Vagina (tissue), 2 donors: Measurements from ENCODE around the gene RBM19. TPM values are rescaled to one million over a fixed set of nuclear protein-coding genes. Genes with fewer than 3 reads are reported as not detected.
"Not testable (repeated sequence)": the region's sequence is repeated elsewhere in the genome, so short reads cannot be mapped to it uniquely, and the experiment has no call there.

Source experiments
- DNase-seq, 2 donors: peaks; one replicate each; pipeline ENCODE4 v3.0.0-alpha.2; 2017; ENCODE audit errors: extremely low spot score in 2 of 2
- H3K27ac ChIP-seq: fragments of 200-600 bp; sonication (generic); one replicate; pipeline ENCODE4 v1.5.1; 2019
- H3K27me3 ChIP-seq: fragments of 200-600 bp; sonication (generic); one replicate; pipeline ENCODE4 v1.5.1; 2019
- H3K36me3 ChIP-seq, 2 donors: fragments of 200-600 bp; sonication (generic); one replicate each; pipeline ENCODE4 v1.5.1; 2017 to 2019
- H3K4me1 ChIP-seq: fragments of 200-600 bp; sonication (generic); one replicate; pipeline ENCODE4 v1.5.1; 2019
- H3K4me3 ChIP-seq, 2 donors: fragments of 200-600 bp; sonication (generic); 1 replicate in 1 of 2; 2 replicates in 1 of 2; pipeline ENCODE4 v1.5.1; 2016 to 2019
- H3K9me3 ChIP-seq: fragments of 200-600 bp; sonication (generic); one replicate; pipeline ENCODE4 v1.5.1; 2019
- CTCF ChIP-seq, 3 experiments: fragments of 450-650 bp in 2 of 3; fragments of 200-600 bp in 1 of 3; sonication (generic) in 1 of 3; IDR thresholded peaks; one replicate each; pipeline ENCODE4 v1.5.1; 2017 to 2019; ENCODE audit warnings: antibody characterized with exemption in 3 of 3, mild to moderate bottlenecking in 2 of 3, moderate library complexity in 2 of 3
- POLR2A ChIP-seq, 2 donors: fragments of 450-650 bp; IDR thresholded peaks; one replicate each; pipeline ENCODE4 v1.6.1; 2017; ENCODE audit warnings: antibody characterized with exemption in 2 of 2, mild to moderate bottlenecking in 2 of 2, moderate library complexity in 2 of 2
- POLR2AphosphoS5 ChIP-seq, 2 donors: sonication (generic); formaldehyde crosslinking; IDR thresholded peaks; one replicate each; pipeline ENCODE4 v1.9.0; 2017; ENCODE audit warnings: antibody characterized with exemption in 2 of 2, mild to moderate bottlenecking in 2 of 2, low read depth in 1 of 2; ENCODE audit not compliant: insufficient read depth in 1 of 2
- intact Hi-C: fragments of 100-400 bp; cut with DNase I; formaldehyde crosslinking; loops from one replicate; pipeline ENCODE4 v1.15.1; 2023
- total RNA-seq: library from RNA; depleted of rRNA; stranded (reverse); fragments of >200 nt; gene quantifications from one replicate; pipeline ENCODE4 v1.2.3, GENCODE V29; 2016

Gene RBM19
- total RNA-seq, 1 donor from 2014 or later, result 25.5 TPM

- no peak for DNase-seq
- Histone ChIP-seq H3K27ac (no peak overlapping the region), H3K4me3 (no peak overlapping the region), H3K9me3 (no peaks in the 10 kb centered on the region), H3K27me3 (no peaks in the 10 kb centered on the region), H3K36me3 (no peaks in the 10 kb centered on the region), H3K4me1 (no peaks in the 10 kb centered on the region)
- intact Hi-C loops, result no loop called here
- no peak for TF ChIP-seq CTCF (IDR thresholded peaks at IDR 0.05)
- TF ChIP-seq POLR2AphosphoS5 (IDR thresholded peaks at IDR 0.05; ENCODE audit: insufficient read depth in 1 of 2, low read depth in 1 of 2), result no peak
Observed at GRCh38 chr12:113994051-113994450, 27.9 kb upstream of the RBM19 start.

GRCh38 chr12:113992751-113993150, 26.6 kb upstream of the RBM19 start:
- intact Hi-C loops, H3K27ac ChIP-seq, H3K36me3 ChIP-seq, H3K4me3 ChIP-seq, H3K27me3 ChIP-seq, DNase-seq, H3K4me1 ChIP-seq, H3K9me3 ChIP-seq: not testable (repeated sequence)

GRCh38 chr12:113991224-113992044, 25.3 kb upstream of the RBM19 start:
- H3K4me3 ChIP-seq, result no peak overlapping the region
- no peaks in the 10 kb centered on the region for H3K9me3 ChIP-seq
- intact Hi-C loops, result no loop called here
- no peaks in the 10 kb centered on the region for H3K4me1 ChIP-seq
- H3K36me3 ChIP-seq, result no peaks in the 10 kb centered on the region
- TF ChIP-seq POLR2A (IDR thresholded peaks at IDR 0.05) (no peak), POLR2AphosphoS5 (IDR thresholded peaks at IDR 0.05; ENCODE audit: insufficient read depth in 1 of 2, low read depth in 1 of 2) (no peak), CTCF (IDR thresholded peaks at IDR 0.05) (no peak)
- H3K27me3 ChIP-seq, result no peaks in the 10 kb centered on the region
- DNase-seq, result no peak
- H3K27ac ChIP-seq, result no peak overlapping the region

GRCh38 chr12:113990250-113991223, 24.4 kb upstream of the RBM19 start:
- intact Hi-C loops, result no loop called here
- Histone ChIP-seq H3K27ac (no peak overlapping the region), H3K4me1 (no peaks in the 10 kb centered on the region), H3K27me3 (no peaks in the 10 kb centered on the region), H3K9me3 (no peaks in the 10 kb centered on the region), H3K36me3 (no peaks in the 10 kb centered on the region), H3K4me3 (no peak overlapping the region)
- DNase-seq, result no peak
- TF ChIP-seq CTCF (IDR thresholded peaks at IDR 0.05) (no peak), POLR2AphosphoS5 (IDR thresholded peaks at IDR 0.05; ENCODE audit: insufficient read depth in 1 of 2, low read depth in 1 of 2) (no peak), POLR2A (IDR thresholded peaks at IDR 0.05) (no peak)

GRCh38 chr12:113988976-113989375, 22.9 kb upstream of the RBM19 start:
- intact Hi-C loops, result no loop called here
- Histone ChIP-seq H3K27me3 (no peaks in the 10 kb centered on the region), H3K27ac (no peak overlapping the region), H3K9me3 (no peaks in the 10 kb centered on the region), H3K4me3 (no peak overlapping the region), H3K36me3 (no peaks in the 10 kb centered on the region), H3K4me1 (no peaks in the 10 kb centered on the region)
- TF ChIP-seq POLR2AphosphoS5 (IDR thresholded peaks at IDR 0.05; ENCODE audit: insufficient read depth in 1 of 2, low read depth in 1 of 2) (no peak), POLR2A (IDR thresholded peaks at IDR 0.05) (no peak), CTCF (IDR thresholded peaks at IDR 0.05) (no peak)
- DNase-seq, result no peak
